Measurements from ENCODE around the gene CLASP2. TPM values are rescaled to one million over a fixed set of nuclear protein-coding genes. Genes with fewer than 3 reads are reported as not detected.

The CLASP2 gene
- total RNA-seq, 2 experiments from 2014 or later: 40.6 to 43.0 TPM

Other genes starting within 250 kb of the CLASP2 start
- gene PDCD6IP, start 80.4 kb upstream of the CLASP2 start, total RNA-seq: 100 to 1,000 TPM; 211 TPM